ENCODE results near the gene XPR1. TPM values are rescaled to one million over a fixed set of nuclear protein-coding genes. Genes with fewer than 3 reads are reported as not detected.

Gene XPR1
- total RNA-seq, 3 donors from 2014 or later (not counting 1 experiment from before 2014, with no cell fraction given), result 14.8 to 18.2 (median 16.7) TPM

DNA sequence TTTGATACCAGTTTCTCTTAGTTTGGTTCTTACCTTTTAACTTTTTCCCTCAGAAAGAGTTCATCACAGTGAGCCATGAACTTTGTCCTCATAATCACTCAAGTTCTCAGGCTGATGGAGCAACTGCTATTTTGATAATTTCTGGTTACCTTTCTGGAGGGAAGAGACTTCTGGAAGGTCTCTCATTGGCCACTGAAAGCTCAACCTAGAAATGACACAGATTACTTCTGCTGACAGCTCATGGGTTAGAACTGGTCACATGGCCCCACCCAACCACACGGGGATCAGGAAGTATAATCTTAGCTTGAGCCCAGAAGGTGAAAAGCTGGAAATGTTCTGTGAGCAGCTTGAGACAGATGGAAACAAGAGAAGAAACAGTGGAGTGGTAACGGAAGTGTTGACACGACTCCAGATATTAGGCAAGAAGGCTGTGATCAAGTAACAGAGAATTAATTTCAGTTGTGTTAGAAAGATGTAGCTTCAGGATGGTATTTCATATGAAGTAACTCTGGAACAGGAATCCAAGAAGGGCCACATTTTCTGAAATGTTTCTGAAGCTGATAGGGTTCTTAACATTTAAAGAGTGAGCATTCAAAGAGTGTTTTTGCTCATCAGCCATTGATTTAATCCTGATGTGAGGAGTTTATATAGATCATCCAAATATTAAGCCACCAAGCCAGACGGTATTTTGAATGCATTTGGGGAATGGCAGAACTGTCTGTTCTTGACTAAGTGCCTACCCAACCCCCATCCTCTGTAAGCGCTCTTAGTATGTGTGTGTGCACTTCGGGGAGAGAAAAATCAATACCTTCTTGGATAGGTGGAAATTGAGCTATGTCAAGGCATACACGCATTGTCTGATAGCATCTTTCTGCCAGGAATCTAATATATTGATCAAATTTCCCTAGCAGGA is 21.9 kb upstream of the XPR1 start:
- Histone ChIP-seq H3K4me3 (ENCODE audit: low read length) (no peak overlapping the region), H3K27ac (ENCODE audit: low read length) (no peak overlapping the region), H3K27me3 (ENCODE audit: control insufficient read depth, insufficient read depth, low read length) (no peaks in the 10 kb centered on the region), H3K9me3 (ENCODE audit: control insufficient read depth, insufficient read depth, low read length) (no peaks in the 10 kb centered on the region), H3K4me1 (ENCODE audit: control insufficient read depth, insufficient read depth, low read length) (no peaks in the 10 kb centered on the region), H3K36me3 (ENCODE audit: control insufficient read depth, insufficient read depth, low read length) (no peaks in the 10 kb centered on the region)
- WGBS (ENCODE audit: insufficient coverage), result 92% methylated on average over 6 of the region's 7 CpGs
- H3K27ac Mint-ChIP-seq, result no peak overlapping the region
- H3K27me3 Mint-ChIP-seq (ENCODE audit: low read depth in 2 of 2), result no peaks in the 10 kb centered on the region
- ATAC-seq (no peak), DNase-seq (no peak)
- H3K4me3 Mint-ChIP-seq, result no peak overlapping the region
- H3K9me3 Mint-ChIP-seq, result no peaks in the 10 kb centered on the region
- H3K36me3 Mint-ChIP-seq, result no peaks in the 10 kb centered on the region
- H3K4me1 Mint-ChIP-seq, result no peaks in the 10 kb centered on the region
- TF ChIP-seq, protein P1, sequence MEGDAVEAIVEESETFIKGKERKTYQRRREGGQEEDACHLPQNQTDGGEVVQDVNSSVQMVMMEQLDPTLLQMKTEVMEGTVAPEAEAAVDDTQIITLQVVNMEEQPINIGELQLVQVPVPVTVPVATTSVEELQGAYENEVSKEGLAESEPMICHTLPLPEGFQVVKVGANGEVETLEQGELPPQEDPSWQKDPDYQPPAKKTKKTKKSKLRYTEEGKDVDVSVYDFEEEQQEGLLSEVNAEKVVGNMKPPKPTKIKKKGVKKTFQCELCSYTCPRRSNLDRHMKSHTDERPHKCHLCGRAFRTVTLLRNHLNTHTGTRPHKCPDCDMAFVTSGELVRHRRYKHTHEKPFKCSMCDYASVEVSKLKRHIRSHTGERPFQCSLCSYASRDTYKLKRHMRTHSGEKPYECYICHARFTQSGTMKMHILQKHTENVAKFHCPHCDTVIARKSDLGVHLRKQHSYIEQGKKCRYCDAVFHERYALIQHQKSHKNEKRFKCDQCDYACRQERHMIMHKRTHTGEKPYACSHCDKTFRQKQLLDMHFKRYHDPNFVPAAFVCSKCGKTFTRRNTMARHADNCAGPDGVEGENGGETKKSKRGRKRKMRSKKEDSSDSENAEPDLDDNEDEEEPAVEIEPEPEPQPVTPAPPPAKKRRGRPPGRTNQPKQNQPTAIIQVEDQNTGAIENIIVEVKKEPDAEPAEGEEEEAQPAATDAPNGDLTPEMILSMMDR (IDR thresholded peaks at IDR 0.05), result no peak
- intact Hi-C loops (cut with micrococcal nuclease), result no loop called here

DNA sequence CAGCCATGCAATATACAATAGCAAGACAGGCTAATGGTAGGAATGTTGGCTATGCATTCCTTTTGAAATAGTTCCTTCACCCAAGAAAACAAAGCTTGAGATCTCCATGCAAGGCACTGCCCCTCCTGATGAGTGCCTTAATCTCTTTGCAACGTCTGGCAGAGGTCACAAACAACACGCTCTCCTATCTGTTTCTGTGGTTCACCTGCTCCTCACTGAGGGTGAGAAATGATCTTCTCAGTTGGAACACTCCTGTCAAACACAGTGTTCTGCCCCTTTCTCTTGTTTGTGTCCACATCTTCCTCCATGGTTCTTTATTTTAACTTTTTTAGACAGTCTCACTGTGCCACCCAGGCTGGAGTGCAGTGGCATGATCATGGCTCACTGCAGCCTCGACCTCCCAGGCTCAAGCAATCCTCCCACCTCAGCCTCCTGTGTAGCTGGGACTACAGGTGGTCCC is 21.2 kb upstream of the XPR1 start:
- H3K9me3 ChIP-seq (ENCODE audit: control insufficient read depth, insufficient read depth, low read length), result no peaks in the 10 kb centered on the region
- TF ChIP-seq, protein P1 (IDR thresholded peaks at IDR 0.05), result no peak
- Mint-ChIP-seq H3K27me3 (ENCODE audit: low read depth in 2 of 2) (no peaks in the 10 kb centered on the region), H3K27ac (no peak overlapping the region), H3K9me3 (no peaks in the 10 kb centered on the region), H3K36me3 (no peaks in the 10 kb centered on the region), H3K4me3 (no peak overlapping the region), H3K4me1 (no peaks in the 10 kb centered on the region)
- ATAC-seq (no peak), DNase-seq (no peak)
- H3K27ac ChIP-seq (ENCODE audit: low read length), result no peak overlapping the region
- no peak overlapping the region for H3K4me3 ChIP-seq (ENCODE audit: low read length)
- intact Hi-C loops (cut with micrococcal nuclease), result no loop called here
- H3K27me3 ChIP-seq (ENCODE audit: control insufficient read depth, insufficient read depth, low read length), result no peaks in the 10 kb centered on the region
- H3K4me1 ChIP-seq (ENCODE audit: control insufficient read depth, insufficient read depth, low read length), result no peaks in the 10 kb centered on the region
- no peaks in the 10 kb centered on the region for H3K36me3 ChIP-seq (ENCODE audit: control insufficient read depth, insufficient read depth, low read length)
- 86% methylated on average over 3 of the region's 3 CpGs for WGBS (ENCODE audit: insufficient coverage)

GRCh38 chr1:180611016-180611930 is 20.5 kb upstream of the XPR1 start:
- no peaks in the 10 kb centered on the region for H3K27me3 ChIP-seq (ENCODE audit: control insufficient read depth, insufficient read depth, low read length)
- TF ChIP-seq, protein P1 (IDR thresholded peaks at IDR 0.05), result no peak
- no peak overlapping the region for H3K27ac ChIP-seq (ENCODE audit: low read length)
- Mint-ChIP-seq H3K27ac (no peak overlapping the region), H3K9me3 (no peaks in the 10 kb centered on the region), H3K27me3 (ENCODE audit: low read depth in 2 of 2) (no peaks in the 10 kb centered on the region), H3K4me1 (no peaks in the 10 kb centered on the region), H3K36me3 (no peaks in the 10 kb centered on the region), H3K4me3 (no peak overlapping the region)
- ATAC-seq (peak in 1 of 3 donors; percentile 30), DNase-seq (peak in 1 of 2 donors; percentile 4)
- WGBS (ENCODE audit: insufficient coverage), result 63% methylated on average over 9 of the region's 9 CpGs
- H3K4me1 ChIP-seq (ENCODE audit: control insufficient read depth, insufficient read depth, low read length), result no peaks in the 10 kb centered on the region
- H3K36me3 ChIP-seq (ENCODE audit: control insufficient read depth, insufficient read depth, low read length), result no peaks in the 10 kb centered on the region
- intact Hi-C loops (cut with micrococcal nuclease), result no loop called here
- no peaks in the 10 kb centered on the region for H3K9me3 ChIP-seq (ENCODE audit: control insufficient read depth, insufficient read depth, low read length)
- H3K4me3 ChIP-seq (ENCODE audit: low read length), result no peak overlapping the region

Measured in natural killer cell (primary cell).